RWPE2 (cell line): ENCODE measurements around the gene KCNAB2.
A peak's percentile ranks its signal among the peaks of the same experiment; 100 is the strongest.

Source experiments
- ATAC-seq: fragments of 200-7000 bp; cut with Tn5 transposase; 3 replicates; pipeline ENCODE4 v1.9.1; 2021; ENCODE audit warnings: low read depth
- DNase-seq: peaks from one replicate; pipeline ENCODE4 v3.0.0-alpha.2; 2020; ENCODE audit warnings: low spot score
- H3K27ac ChIP-seq: fragments of 450-650 bp; 2 replicates; pipeline ENCODE4 v1.5.1; 2017; ENCODE audit warnings: mild to moderate bottlenecking; ENCODE audit not compliant: poor library complexity, severe bottlenecking
- H3K27me3 ChIP-seq: fragments of 250-450 bp; sonication (Bioruptor Pico); 2 replicates; pipeline ENCODE4 v1.5.1; 2021; ENCODE audit warnings: mild to moderate bottlenecking, moderate library complexity; ENCODE audit not compliant: insufficient read depth, poor library complexity, severe bottlenecking
- H3K36me3 ChIP-seq: fragments of 250-450 bp; sonication (Bioruptor Pico); 2 replicates; pipeline ENCODE4 v1.5.1; 2020; ENCODE audit warnings: low read depth, mild to moderate bottlenecking, moderate library complexity
- H3K4me1 ChIP-seq: fragments of 250-450 bp; sonication (Bioruptor Pico); 2 replicates; pipeline ENCODE4 v1.5.1; 2021; ENCODE audit warnings: mild to moderate bottlenecking, moderate library complexity; ENCODE audit not compliant: insufficient read depth, poor library complexity, severe bottlenecking
- H3K4me3 ChIP-seq: fragments of 250-450 bp; sonication (Bioruptor Pico); 2 replicates; pipeline ENCODE4 v1.5.1; 2021; ENCODE audit warnings: mild to moderate bottlenecking, moderate library complexity; ENCODE audit not compliant: severe bottlenecking
- H3K9me3 ChIP-seq: fragments of 250-450 bp; sonication (Bioruptor Pico); 2 replicates; pipeline ENCODE4 v1.5.1; 2021; ENCODE audit warnings: mild to moderate bottlenecking, moderate library complexity; ENCODE audit not compliant: severe bottlenecking
- TF ChIP-seq, protein P1 (sequence below): fragments of 450-650 bp; IDR thresholded peaks from one replicate; pipeline ENCODE4 v1.5.1; 2017; ENCODE audit warnings: mild to moderate bottlenecking, moderate library complexity; ENCODE audit not compliant: poor library complexity, severe bottlenecking

Gene KCNAB2

GRCh38 chr1:6130036-6130435 lies 84.3 kb downstream of the KCNAB2 start:
- H3K27me3 ChIP-seq = no peaks in the 10 kb centered on the region
- TF ChIP-seq, protein P1, sequence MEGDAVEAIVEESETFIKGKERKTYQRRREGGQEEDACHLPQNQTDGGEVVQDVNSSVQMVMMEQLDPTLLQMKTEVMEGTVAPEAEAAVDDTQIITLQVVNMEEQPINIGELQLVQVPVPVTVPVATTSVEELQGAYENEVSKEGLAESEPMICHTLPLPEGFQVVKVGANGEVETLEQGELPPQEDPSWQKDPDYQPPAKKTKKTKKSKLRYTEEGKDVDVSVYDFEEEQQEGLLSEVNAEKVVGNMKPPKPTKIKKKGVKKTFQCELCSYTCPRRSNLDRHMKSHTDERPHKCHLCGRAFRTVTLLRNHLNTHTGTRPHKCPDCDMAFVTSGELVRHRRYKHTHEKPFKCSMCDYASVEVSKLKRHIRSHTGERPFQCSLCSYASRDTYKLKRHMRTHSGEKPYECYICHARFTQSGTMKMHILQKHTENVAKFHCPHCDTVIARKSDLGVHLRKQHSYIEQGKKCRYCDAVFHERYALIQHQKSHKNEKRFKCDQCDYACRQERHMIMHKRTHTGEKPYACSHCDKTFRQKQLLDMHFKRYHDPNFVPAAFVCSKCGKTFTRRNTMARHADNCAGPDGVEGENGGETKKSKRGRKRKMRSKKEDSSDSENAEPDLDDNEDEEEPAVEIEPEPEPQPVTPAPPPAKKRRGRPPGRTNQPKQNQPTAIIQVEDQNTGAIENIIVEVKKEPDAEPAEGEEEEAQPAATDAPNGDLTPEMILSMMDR = no peak
- DNase-seq (peak; percentile 47), ATAC-seq (no peak)
- no peaks in the 10 kb centered on the region for H3K36me3 ChIP-seq
- H3K4me1 ChIP-seq = peaks cover 3% of the 10 kb centered on the region
- no peak overlapping the region for H3K27ac ChIP-seq
- H3K9me3 ChIP-seq = no peaks in the 10 kb centered on the region
- H3K4me3 ChIP-seq = no peak overlapping the region

GRCh38 chr1:6130596-6130995 lies 84.9 kb downstream of the KCNAB2 start:
- Histone ChIP-seq H3K27ac (no peak overlapping the region), H3K4me1 (peaks cover 3% of the 10 kb centered on the region), H3K27me3 (no peaks in the 10 kb centered on the region), H3K4me3 (no peak overlapping the region), H3K36me3 (no peaks in the 10 kb centered on the region), H3K9me3 (no peaks in the 10 kb centered on the region)
- peak; percentile 34 for DNase-seq
- TF ChIP-seq, protein P1 = no peak
- no peak for ATAC-seq

- Histone ChIP-seq H3K4me1 (peaks cover 3% of the 10 kb centered on the region), H3K9me3 (no peaks in the 10 kb centered on the region), H3K27me3 (no peaks in the 10 kb centered on the region), H3K4me3 (no peak overlapping the region), H3K27ac (no peak overlapping the region), H3K36me3 (no peaks in the 10 kb centered on the region)
- ATAC-seq (no peak), DNase-seq (peak; percentile 26)
- TF ChIP-seq, protein P1 = no peak
These were observed 85.9 kb downstream of the KCNAB2 start for GRCh38 chr1:6131561-6131960.

- DNase-seq = no peak
- ATAC-seq = no peak
- no peak overlapping the region for H3K27ac ChIP-seq
- H3K27me3 ChIP-seq = no peaks in the 10 kb centered on the region
- H3K4me3 ChIP-seq = no peak overlapping the region
- no peaks in the 10 kb centered on the region for H3K9me3 ChIP-seq
- H3K4me1 ChIP-seq = no peaks in the 10 kb centered on the region
- no peaks in the 10 kb centered on the region for H3K36me3 ChIP-seq
- TF ChIP-seq, protein P1 = no peak
These were observed 87.6 kb downstream of the KCNAB2 start for GRCh38 chr1:6133146-6133895.

DNA sequence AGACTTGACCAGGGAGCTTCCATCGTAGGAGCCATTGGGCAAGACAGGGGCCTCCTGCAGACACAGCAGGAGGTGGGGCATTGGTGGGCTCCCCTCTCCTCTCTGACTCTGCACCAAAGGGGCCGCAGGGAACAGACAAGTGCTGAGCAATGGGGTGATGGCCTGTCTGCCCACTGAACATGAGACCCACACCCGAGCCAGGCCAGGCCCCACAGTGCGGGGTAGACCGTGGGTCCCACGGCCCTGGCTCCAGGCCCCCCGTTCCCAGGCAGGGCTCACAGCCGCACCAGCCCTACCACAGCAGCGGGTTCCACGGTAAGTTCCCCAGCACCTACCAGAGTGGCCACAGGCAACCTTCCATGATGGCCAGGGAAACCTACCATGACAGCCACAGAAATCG lies 88.5 kb downstream of the KCNAB2 start:
- Histone ChIP-seq H3K4me1 (no peaks in the 10 kb centered on the region), H3K4me3 (no peak overlapping the region), H3K27me3 (no peaks in the 10 kb centered on the region), H3K36me3 (no peaks in the 10 kb centered on the region), H3K27ac (no peak overlapping the region), H3K9me3 (no peaks in the 10 kb centered on the region)
- TF ChIP-seq, protein P1 = no peak
- DNase-seq (no peak), ATAC-seq (no peak)
